Erythroblast (primary cell): ENCODE measurements around the gene LEMD3.

ENCODE experiments used
- DNase-seq, 2 experiments: peaks; one replicate each; lab custom pipeline; 2025; lab: John Stamatoyannopoulos, UW
- GATA1 ChIP-seq: IDR thresholded peaks from 2 replicates; pipeline ENCODE4 v1.6.1; 2011; ENCODE audit warnings: low read depth, mild to moderate bottlenecking, control low read depth, low read length, moderate library complexity
- POLR2A ChIP-seq: IDR thresholded peaks from 2 replicates; pipeline ENCODE4 v1.6.1; 2011; ENCODE audit warnings: mild to moderate bottlenecking, low read length

The LEMD3 gene

DNA sequence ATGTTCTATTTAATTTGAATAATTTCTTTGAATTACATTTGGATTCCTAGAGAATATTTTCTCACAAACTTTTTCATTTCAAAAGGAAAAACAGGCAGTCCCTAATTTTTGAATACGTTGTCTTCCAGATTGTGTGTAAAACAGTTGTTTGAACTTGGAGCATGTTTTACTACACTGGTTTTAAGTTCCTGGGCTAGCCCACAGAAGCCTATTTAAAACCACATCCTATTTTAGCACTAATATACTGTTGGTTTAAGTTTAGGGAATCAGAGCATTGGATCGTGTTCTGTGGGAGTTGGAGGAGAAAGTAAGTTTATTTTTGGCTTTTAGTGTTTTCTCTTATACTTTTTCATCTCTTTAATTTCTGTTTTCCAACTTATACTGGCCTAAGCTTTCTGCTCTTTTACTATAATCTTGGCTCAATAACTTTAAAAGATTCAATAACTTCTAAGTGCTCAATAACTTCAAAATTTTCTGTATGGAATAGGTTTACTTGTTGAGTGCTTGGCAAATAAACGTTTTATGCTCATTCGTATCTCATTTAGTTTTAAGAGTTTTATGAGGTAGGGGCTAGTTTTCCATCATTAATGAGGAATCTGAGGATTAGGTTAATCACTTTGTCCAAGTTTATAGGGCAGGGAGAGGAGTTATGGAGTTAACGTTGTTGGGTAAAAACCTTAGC lies 14.9 kb downstream of the LEMD3 start:
- TF ChIP-seq POLR2A = no peak
- DNase-seq = no peak

DNA sequence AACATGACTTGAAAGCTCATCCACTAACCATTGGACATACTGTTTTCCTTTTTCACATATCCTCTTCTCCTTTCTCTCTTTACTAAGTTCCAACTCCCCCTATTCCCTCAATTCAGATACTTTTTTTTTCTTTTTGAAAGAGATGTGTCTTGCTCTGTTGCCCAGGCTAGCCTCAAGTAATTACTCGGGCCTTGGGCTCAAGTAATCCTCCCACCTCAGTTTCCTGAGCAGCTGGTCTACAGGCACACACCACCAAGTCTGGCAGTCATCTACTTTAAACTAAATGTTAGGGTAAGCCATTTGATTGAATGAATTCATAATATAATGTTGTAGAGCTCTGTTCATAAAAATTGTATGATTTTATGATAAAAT lies 15.5 kb downstream of the LEMD3 start:
- DNase-seq = no peak
- TF ChIP-seq POLR2A (no peak), GATA1 (no peak)

DNA sequence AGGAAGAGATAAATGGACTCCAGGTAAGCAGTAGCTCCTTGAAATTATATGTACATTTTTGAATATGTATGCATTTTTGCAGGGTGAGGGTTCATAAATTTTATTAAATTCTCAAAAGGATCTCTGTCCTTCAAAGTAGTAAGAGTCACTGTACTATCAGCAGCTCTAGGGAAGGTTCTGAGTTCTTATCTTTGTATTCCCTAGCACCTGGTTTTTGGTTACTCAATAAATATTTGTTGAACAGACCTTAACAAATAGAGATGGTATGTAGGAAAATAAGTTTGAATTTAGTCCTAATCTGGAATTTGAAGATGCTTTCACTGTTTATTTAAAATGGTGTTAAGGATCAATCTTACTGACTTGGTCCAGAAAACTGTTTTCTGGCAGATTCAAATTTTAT lies 18.3 kb downstream of the LEMD3 start:
- no peak for TF ChIP-seq GATA1
- no peak for TF ChIP-seq POLR2A
- no peak for DNase-seq

DNA sequence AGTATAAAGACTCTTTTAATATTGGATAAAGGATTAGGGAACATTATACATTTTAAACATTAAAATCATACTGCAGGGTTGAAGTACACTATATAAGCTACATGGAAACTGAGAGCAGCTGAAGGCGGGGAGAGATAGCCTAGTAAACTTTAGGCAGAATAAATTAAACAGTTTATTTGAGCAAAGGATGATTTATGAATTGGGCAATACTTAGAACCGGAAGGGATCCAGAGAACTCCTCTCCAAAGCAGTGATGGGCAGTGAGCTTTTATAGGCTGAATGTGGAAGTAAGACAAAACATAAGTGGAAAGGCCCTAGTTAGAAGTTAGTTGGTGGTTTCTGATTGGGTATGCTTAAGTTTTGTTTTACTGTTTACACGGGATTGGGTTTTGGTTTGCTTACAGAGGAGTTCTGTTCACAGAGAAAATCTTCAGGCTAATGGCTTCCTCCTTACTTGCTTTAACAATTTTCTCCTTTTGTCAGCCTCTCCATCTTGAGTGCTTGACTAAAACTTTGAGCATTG lies 18.9 kb downstream of the LEMD3 start:
- no peak for DNase-seq
- TF ChIP-seq GATA1 (no peak), POLR2A (no peak)

DNA sequence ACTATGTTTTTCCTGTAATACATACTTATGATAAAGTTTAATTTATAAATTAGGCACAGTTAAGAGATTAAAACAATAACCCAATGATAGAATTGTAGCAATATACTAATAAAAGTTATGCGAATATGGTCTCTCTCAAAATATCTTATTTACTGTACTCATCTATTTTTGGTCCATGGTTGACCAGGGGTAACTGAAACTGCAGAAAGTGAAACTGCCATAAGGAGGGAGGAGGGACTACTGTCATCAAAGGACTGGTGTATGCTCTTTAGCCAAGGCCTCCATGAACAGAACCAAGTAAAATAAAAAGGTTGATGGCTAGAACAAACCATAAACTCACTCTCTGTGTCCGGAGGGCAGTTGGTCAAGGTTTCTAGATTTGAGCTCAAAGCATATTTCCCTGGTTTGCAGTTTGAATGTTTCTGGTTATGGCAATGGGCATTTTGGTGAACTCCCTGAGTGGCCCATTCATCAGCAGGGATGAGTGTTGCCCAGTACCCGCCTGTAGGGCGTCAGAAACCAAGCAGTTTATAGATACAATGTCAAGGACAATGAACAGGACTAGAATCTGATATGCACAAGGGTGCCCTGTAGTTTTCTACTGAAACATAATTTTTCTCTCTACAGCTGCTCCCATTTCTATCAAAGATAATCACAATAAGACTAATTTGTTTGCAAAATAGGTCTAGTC lies 19.8 kb downstream of the LEMD3 start:
- TF ChIP-seq GATA1 (no peak), POLR2A (no peak)
- no peak for DNase-seq

DNA sequence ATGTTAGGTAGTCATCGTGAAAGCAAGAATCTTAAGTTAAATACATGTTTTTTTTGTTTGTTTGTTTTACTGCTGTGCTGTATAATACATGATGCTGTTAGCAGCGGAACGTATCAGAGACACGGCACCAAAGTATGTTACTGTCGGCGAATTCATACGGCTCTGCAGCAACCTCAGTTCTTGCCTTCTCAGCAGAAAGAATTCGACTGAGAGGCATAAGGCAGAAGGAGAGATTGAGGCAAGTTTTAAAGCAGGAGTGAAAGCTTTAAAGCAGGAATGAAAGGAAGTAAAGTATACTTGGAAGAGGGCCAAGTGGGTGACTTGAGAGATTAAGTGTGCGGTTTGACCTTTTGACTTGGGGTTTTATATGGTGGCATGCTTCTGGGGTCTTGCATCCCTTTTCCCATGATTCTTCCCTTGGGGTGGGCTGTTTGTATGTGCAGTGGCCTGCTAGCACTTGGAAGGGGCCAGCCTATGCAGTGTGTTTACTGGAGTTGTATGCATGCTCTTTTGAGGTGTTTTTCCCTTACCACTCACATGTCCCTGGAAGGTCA lies 23.7 kb downstream of the LEMD3 start:
- TF ChIP-seq GATA1 (no peak), POLR2A (no peak)
- peak; percentile 41 to 54 for DNase-seq

DNA sequence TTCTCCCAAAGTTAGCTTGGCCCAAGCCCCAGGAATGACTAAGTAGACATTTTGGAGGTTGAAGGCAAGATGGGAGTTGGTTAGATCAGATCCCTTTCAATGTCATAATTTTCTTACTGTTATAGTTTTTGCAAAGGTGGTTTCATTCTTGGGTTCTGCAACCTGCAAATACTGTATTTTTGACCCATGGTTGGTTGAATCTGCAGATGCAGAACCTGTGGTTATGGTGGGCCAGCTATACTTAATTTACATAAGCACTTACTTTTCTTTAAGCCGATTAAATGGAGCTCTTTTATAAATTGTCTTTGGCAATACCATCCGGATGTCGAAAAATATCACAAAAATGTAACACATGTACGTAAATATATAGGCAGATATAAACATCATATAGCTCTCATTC lies 25.6 kb downstream of the LEMD3 start:
- TF ChIP-seq POLR2A (no peak), GATA1 (no peak)
- no peak for DNase-seq

DNA sequence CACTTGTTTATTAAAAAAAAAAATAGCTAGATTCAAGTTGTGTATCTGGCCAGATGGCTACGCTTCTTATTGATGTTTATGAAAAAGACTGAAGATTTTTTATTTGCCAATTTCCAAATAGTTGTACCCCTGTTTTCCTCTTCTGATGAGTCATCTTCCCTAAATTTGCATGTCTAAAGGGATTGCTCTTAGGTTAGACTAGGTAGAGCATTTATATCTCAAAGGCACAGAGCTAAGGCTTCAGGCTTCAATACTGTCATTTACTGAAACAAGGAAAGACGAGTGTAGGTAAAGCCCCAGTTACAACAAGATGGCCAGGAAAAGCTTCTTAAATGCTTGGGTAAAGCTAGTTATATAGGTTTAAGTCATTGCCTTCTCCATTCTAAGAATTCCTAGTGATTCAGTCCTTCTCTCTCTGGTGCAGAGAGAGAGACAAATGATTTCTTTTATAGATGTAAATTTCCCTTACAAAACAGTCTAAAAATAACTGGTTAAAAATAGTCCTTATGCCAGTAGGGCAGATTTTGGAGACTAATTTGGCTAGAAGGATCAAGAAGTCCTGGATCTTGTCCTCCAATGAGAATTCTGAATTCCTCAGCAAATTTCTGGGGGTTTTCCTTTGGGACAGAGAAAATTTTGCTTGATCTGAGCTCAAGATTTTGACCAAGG lies 26.1 kb downstream of the LEMD3 start:
- TF ChIP-seq POLR2A = no peak
- TF ChIP-seq GATA1 = no peak
- no peak for DNase-seq

DNA sequence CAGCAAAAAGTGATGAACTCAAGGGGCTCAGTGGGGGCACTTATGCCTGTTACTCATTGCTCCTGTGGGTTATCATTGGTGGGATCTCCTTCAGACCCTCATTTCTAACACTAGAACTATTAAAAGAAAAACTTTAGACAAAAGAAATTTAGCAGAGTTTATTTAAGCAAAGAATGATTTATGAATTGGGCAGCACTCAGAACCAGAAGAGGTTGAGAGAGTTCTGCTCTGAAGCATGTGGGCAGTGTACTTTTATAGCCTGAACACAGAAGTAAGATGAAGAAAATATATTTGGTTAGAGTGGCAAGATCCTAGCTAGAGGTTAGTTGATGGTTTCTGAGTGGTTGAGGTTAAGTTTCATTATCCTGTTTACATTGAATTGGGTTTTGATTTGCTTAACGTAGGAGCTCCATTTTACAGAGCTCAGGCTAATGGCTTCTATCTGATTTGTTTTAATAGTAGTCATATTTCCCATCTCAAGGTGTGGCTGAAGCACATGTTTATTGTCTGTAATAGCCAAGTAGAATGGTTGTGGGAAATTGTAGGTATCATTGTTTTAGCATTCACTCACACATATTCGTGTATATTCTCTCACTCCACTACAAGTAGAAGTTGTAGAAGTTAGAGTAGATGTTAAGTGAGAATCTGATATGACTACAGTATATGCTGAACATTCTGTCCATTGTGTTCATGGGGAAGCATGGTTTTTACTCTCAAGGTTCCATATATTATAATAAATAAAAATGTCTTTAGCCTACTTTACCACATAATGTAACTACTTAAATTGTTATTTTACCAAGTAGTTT lies 27.6 kb downstream of the LEMD3 start:
- TF ChIP-seq GATA1 = no peak
- TF ChIP-seq POLR2A = no peak
- no peak for DNase-seq

DNA sequence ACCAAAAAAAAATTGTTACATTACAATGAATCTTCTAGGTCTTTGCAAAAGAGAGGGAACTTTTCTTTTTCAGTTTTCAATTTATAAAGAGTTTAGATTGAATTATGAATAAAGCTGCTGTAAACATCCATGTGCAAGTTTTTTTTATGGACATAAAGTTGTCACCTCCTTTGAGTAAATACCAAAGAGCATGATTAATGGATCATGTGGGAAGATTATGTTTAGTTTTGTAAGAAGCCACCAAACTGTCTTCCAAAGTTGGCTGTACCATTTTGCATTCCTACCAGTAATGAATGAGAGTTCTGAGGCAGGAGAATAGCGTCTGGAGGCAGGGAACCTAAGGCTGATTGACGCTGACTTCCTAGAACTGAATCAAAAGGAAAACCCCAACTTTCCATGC lies 30.2 kb downstream of the LEMD3 start:
- no peak for DNase-seq
- no peak for TF ChIP-seq POLR2A
- TF ChIP-seq GATA1 = no peak

DNA sequence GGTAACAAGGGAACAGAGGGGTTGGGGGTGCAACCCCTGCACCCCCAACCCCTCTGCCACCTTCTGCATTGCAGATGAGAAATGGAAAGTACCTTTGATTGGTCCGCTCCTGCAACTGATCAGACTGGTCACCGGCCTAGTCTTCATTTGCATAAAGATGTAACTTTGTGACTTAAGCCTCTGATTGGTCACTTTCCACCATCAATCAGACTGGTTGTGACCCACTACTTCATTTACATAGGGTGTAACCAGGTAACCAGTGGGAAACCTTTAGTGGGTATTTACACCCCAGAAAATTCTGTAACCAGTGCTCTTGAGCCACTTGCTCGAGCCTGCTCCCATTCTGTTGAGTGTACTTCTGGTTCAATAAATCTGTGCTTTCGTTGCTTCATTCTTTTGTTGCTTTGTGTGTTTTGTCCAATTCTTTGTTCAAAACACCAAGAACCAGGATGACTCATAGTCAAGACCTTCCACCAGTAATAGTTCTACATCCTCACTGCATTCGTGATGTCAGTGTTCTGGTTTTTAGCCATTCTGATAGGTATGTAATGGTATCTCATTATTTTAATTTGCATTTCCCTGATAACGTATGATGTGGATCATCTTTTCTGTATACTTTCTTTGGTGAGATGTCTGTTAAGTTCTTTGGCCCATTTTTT lies 30.8 kb downstream of the LEMD3 start:
- TF ChIP-seq POLR2A = no peak
- no peak for TF ChIP-seq GATA1
- DNase-seq = no peak

DNA sequence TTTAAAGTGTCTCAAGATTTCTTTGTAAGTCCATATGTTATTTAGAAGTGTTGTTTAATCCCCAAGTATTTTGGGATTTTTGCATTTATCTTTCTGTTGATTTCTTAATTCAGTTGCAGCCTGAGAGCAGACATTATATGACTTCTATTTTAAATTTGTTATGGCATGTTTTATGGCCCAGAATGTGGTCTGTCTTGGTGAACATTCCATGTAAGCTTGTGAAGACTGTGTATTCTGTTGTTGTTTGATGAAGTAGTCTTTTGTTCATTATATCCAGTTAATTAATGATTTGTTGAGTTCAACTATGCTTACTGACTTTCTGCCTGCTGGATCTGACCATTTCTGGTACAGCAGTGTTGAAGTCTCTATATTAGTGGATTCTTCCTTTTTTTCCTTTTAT lies 34.0 kb downstream of the LEMD3 start:
- no peak for TF ChIP-seq GATA1
- TF ChIP-seq POLR2A = no peak
- no peak for DNase-seq

DNA sequence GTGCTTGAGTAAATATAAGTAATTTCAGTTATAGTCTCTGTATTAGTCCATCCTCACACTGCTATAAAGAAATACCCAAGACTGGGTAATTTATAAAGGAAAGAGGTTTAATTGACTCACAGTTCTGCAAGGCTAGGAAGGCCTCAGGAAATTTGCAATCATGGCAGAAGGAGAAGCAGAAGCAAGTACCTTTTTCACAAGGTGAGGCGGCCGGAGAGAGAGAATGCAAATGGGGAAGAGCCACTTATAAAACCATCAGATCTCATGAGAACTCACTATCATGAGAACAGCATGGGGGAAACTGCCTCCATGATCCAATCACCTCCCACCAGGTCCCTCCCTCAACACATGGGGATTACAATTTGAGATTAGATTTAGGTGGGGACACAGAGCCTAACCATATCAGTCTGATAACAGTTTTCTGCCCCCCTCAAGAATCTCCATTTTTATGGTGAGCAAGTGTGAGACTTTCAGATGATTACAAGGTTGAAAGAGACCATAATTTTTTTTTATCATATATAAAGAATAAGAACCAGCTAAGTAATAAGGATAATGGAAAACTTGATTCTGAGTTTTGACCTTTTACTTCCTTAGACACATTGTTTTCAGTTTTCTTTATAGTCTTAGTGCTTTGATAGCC lies 35.6 kb downstream of the LEMD3 start:
- no peak for TF ChIP-seq GATA1
- TF ChIP-seq POLR2A = no peak
- DNase-seq = peak; percentile 11 to 74
